ENCODE data around the gene SLX4IP.

SLX4IP gene

GRCh38 chr20:10554285-10554684 lies 119.2 kb downstream of the SLX4IP start:
- DNase-seq, result no peak

GRCh38 chr20:10555393-10555792 lies 120.3 kb downstream of the SLX4IP start:
- no peak for DNase-seq

- no peak for DNase-seq
Measured at GRCh38 chr20:10555865-10556308, 120.8 kb downstream of the SLX4IP start.

- no peak for DNase-seq
Measured at GRCh38 chr20:10556519-10557083, 121.5 kb downstream of the SLX4IP start.

- no peak for DNase-seq
Measured at GRCh38 chr20:10557685-10558084, 122.6 kb downstream of the SLX4IP start.

- no peak for DNase-seq
Measured at GRCh38 chr20:10558635-10559187, 123.6 kb downstream of the SLX4IP start.

GRCh38 chr20:10559266-10559665 lies 124.2 kb downstream of the SLX4IP start:
- DNase-seq, result no peak

GRCh38 chr20:10560686-10561085 lies 125.6 kb downstream of the SLX4IP start:
- DNase-seq, result no peak

GRCh38 chr20:10561302-10561701 lies 126.2 kb downstream of the SLX4IP start:
- DNase-seq, result no peak

- no peak for DNase-seq
Measured at GRCh38 chr20:10562899-10563298, 127.8 kb downstream of the SLX4IP start.

- no peak for DNase-seq
Measured at GRCh38 chr20:10563935-10564492, 128.9 kb downstream of the SLX4IP start.

- no peak for DNase-seq
Measured at GRCh38 chr20:10565191-10565921, 130.3 kb downstream of the SLX4IP start.

GRCh38 chr20:10565922-10566897 lies 131.1 kb downstream of the SLX4IP start:
- no peak for DNase-seq

- DNase-seq, result no peak
Measured at GRCh38 chr20:10568032-10568431, 132.9 kb downstream of the SLX4IP start.

GRCh38 chr20:10571313-10571815 lies 136.3 kb downstream of the SLX4IP start:
- DNase-seq, result no peak

GRCh38 chr20:10572853-10573252 lies 137.7 kb downstream of the SLX4IP start:
- DNase-seq, result no peak

GRCh38 chr20:10573273-10573950 lies 138.3 kb downstream of the SLX4IP start:
- no peak for DNase-seq

GRCh38 chr20:10573951-10574339 lies 138.8 kb downstream of the SLX4IP start:
- no peak for DNase-seq

- DNase-seq, result no peak
Measured at GRCh38 chr20:10576411-10577090, 141.4 kb downstream of the SLX4IP start.

GRCh38 chr20:10577648-10578047 lies 142.5 kb downstream of the SLX4IP start:
- no peak for DNase-seq

- DNase-seq, result no peak
Measured at GRCh38 chr20:10578607-10579006, 143.5 kb downstream of the SLX4IP start.

All from retina (tissue), 1 donor.